ENCODE results near the gene LHFPL3.

GRCh38 chr7:104640506-104640905 is 312.1 kb downstream of the LHFPL3 start:
- TF ChIP-seq POLR2A (IDR thresholded peaks at IDR 0.05; ENCODE audit: borderline replicate concordance, extremely low read depth, insufficient read depth, insufficient read length) (no peak), CTCF (IDR thresholded peaks at IDR 0.05 in 2 of 3, conservative IDR thresholded peaks at IDR 0.05 in 1 of 3; ENCODE audit: borderline replicate concordance in 1 of 3, insufficient read depth in 1 of 3, low read depth in 2 of 3, low read length in 2 of 3) (no peak), EZH2 (IDR thresholded peaks at IDR 0.05) (no peak), TCF7L2 (IDR thresholded peaks at IDR 0.05; ENCODE audit: borderline replicate concordance, extremely low read depth, insufficient read depth, insufficient read length) (no peak), YY1 (IDR thresholded peaks at IDR 0.05; ENCODE audit: extremely low read depth, insufficient replicate concordance, low read depth, low read length) (no peak), SIN3A (IDR thresholded peaks at IDR 0.05; ENCODE audit: low read depth) (no peak), ZBTB33 (IDR thresholded peaks at IDR 0.05; ENCODE audit: extremely low read depth, insufficient replicate concordance, low read length) (no peak), MAX (IDR thresholded peaks at IDR 0.05) (no peak), POLR2AphosphoS5 (IDR thresholded peaks at IDR 0.05; ENCODE audit: low read depth, low read length) (no peak), EZH2phosphoT487 (IDR thresholded peaks at IDR 0.05; ENCODE audit: borderline replicate concordance) (no peak), EGR1 (IDR thresholded peaks at IDR 0.05; ENCODE audit: low read depth) (no peak), SRF (IDR thresholded peaks at IDR 0.05; ENCODE audit: low read depth) (no peak), REST (IDR thresholded peaks at IDR 0.05; ENCODE audit: low read depth) (no peak), ZFX (IDR thresholded peaks at IDR 0.05) (no peak)
